HG03342 (cell line): ENCODE data around the gene MMD.
"Not testable (repeated sequence)": the region's sequence is repeated elsewhere in the genome, so short reads cannot be mapped to it uniquely, and the experiment has no call there.

Experiments
- ATAC-seq: cut with Tn5 transposase; IDR thresholded peaks from one replicate; pipeline ENCODE4 v1.9.1; 2021; ENCODE audit warnings: mild to moderate bottlenecking, moderate library complexity; ENCODE audit not compliant: unreplicated experiment

Gene MMD

GRCh38 chr17:55421179-55421934 is at the start of gene MMD:
TSS of gene MMD (minus strand) at chr17:55421835. CDS start at chr17:55421695, 140 bp downstream.
- ATAC-seq = peak; percentile 23

- ATAC-seq = no peak
Measured at GRCh38 chr17:55466671-55467070, 45.0 kb upstream of the MMD start.

GRCh38 chr17:55465771-55466170 is 44.1 kb upstream of the MMD start:
- not testable (repeated sequence) for ATAC-seq

- ATAC-seq = peak; percentile 50
Measured at GRCh38 chr17:55463600-55463999, 42.0 kb upstream of the MMD start.

- ATAC-seq = no peak
Measured at GRCh38 chr17:55462711-55463110, 41.1 kb upstream of the MMD start.

GRCh38 chr17:55462234-55462633 is 40.6 kb upstream of the MMD start:
- ATAC-seq = no peak

GRCh38 chr17:55458978-55459377 is 37.3 kb upstream of the MMD start:
- peak; percentile 71 for ATAC-seq

GRCh38 chr17:55458287-55458900 is 36.8 kb upstream of the MMD start:
- no peak for ATAC-seq

- no peak for ATAC-seq
Measured at GRCh38 chr17:55456307-55457240, 34.9 kb upstream of the MMD start.

- no peak for ATAC-seq
Measured at GRCh38 chr17:55454906-55455474, 33.4 kb upstream of the MMD start.

GRCh38 chr17:55453839-55454557 is 32.4 kb upstream of the MMD start:
- no peak for ATAC-seq

GRCh38 chr17:55452139-55452790 is 30.6 kb upstream of the MMD start:
- ATAC-seq = peak; percentile 76

- no peak for ATAC-seq
Measured at GRCh38 chr17:55451758-55452138, 30.1 kb upstream of the MMD start.

- ATAC-seq = no peak
Measured at GRCh38 chr17:55451203-55451641, 29.6 kb upstream of the MMD start.

- ATAC-seq = no peak
Measured at GRCh38 chr17:55450232-55450825, 28.7 kb upstream of the MMD start.

GRCh38 chr17:55448681-55449080 is 27.0 kb upstream of the MMD start:
- no peak for ATAC-seq

- no peak for ATAC-seq
Measured at GRCh38 chr17:55446581-55447205, 25.1 kb upstream of the MMD start.

- not testable (repeated sequence) for ATAC-seq
Measured at GRCh38 chr17:55446004-55446403, 24.4 kb upstream of the MMD start.
